HEK293 (cell line): ENCODE measurements around the gene PDE4D.

ENCODE experiments used
- GLIS1 ChIP-seq: fragments of 450-650 bp; formaldehyde crosslinking; IDR thresholded peaks from 2 replicates; pipeline ENCODE4 v1.5.1; 2016; ENCODE audit warnings: missing biosample characterization, missing genetic modification characterization
- IKZF3 ChIP-seq: fragments of 450-650 bp; IDR thresholded peaks from 2 replicates; pipeline ENCODE4 v1.5.0; 2018; ENCODE audit warnings: missing biosample characterization, mild to moderate bottlenecking, missing genetic modification characterization, moderate library complexity
- KLF8 ChIP-seq: fragments of 450-650 bp; formaldehyde crosslinking; IDR thresholded peaks from 2 replicates; pipeline ENCODE4 v1.5.1; 2016; ENCODE audit warnings: missing biosample characterization, missing genetic modification characterization
- MZF1 ChIP-seq: fragments of 450-650 bp; formaldehyde crosslinking; IDR thresholded peaks from 2 replicates; pipeline ENCODE4 v1.5.1; 2017; ENCODE audit warnings: missing biosample characterization, missing genetic modification characterization, borderline replicate concordance
- PATZ1 ChIP-seq: fragments of 450-650 bp; formaldehyde crosslinking; IDR thresholded peaks from 2 replicates; pipeline ENCODE4 v1.5.1; 2016; ENCODE audit warnings: missing biosample characterization, missing genetic modification characterization
- WT1 ChIP-seq: fragments of 450-650 bp; formaldehyde crosslinking; IDR thresholded peaks from 2 replicates; pipeline ENCODE4 v1.5.1; 2016; ENCODE audit warnings: missing biosample characterization, missing genetic modification characterization
- ZBTB17 ChIP-seq: fragments of 450-650 bp; formaldehyde crosslinking; IDR thresholded peaks from 2 replicates; pipeline ENCODE4 v1.5.1; 2016; ENCODE audit warnings: missing biosample characterization, missing genetic modification characterization
- ZBTB21 ChIP-seq: fragments of 450-650 bp; formaldehyde crosslinking; IDR thresholded peaks from 2 replicates; pipeline ENCODE4 v1.5.1; 2017; ENCODE audit warnings: missing biosample characterization, missing genetic modification characterization
- ZBTB48 ChIP-seq: fragments of 450-650 bp; formaldehyde crosslinking; IDR thresholded peaks from 2 replicates; pipeline ENCODE4 v1.5.1; 2016; ENCODE audit warnings: missing biosample characterization, missing genetic modification characterization
- ZBTB8A ChIP-seq: fragments of 450-650 bp; formaldehyde crosslinking; IDR thresholded peaks from 2 replicates; pipeline ENCODE4 v1.5.1; 2016; ENCODE audit warnings: missing biosample characterization, missing genetic modification characterization
- ZEB2 ChIP-seq: fragments of 450-650 bp; formaldehyde crosslinking; IDR thresholded peaks from 2 replicates; pipeline ENCODE4 v1.5.1; 2016; ENCODE audit warnings: missing biosample characterization, missing genetic modification characterization
- ZNF157 ChIP-seq: fragments of 450-650 bp; formaldehyde crosslinking; IDR thresholded peaks from 2 replicates; pipeline ENCODE4 v1.5.1; 2016; ENCODE audit warnings: missing biosample characterization, missing genetic modification characterization
- ZNF184 ChIP-seq: fragments of 450-650 bp; IDR thresholded peaks from 2 replicates; pipeline ENCODE4 v1.5.1; 2018; ENCODE audit warnings: missing biosample characterization, mild to moderate bottlenecking, missing genetic modification characterization
- ZNF2 ChIP-seq: fragments of 450-650 bp; formaldehyde crosslinking; IDR thresholded peaks from 2 replicates; pipeline ENCODE4 v1.5.1; 2016; ENCODE audit warnings: missing biosample characterization, missing genetic modification characterization
- ZNF23 ChIP-seq: fragments of 450-650 bp; formaldehyde crosslinking; IDR thresholded peaks from 2 replicates; pipeline ENCODE4 v1.5.1; 2016; ENCODE audit warnings: missing biosample characterization, missing genetic modification characterization, borderline replicate concordance
- ZNF341 ChIP-seq: fragments of 450-650 bp; formaldehyde crosslinking; IDR thresholded peaks from 2 replicates; pipeline ENCODE4; 2016; ENCODE audit warnings: low read depth, missing biosample characterization, missing genetic modification characterization
- ZNF354C ChIP-seq: fragments of 450-650 bp; formaldehyde crosslinking; IDR thresholded peaks from 2 replicates; pipeline ENCODE4 v1.5.1; 2016; ENCODE audit warnings: missing biosample characterization, missing genetic modification characterization, low read depth, borderline replicate concordance
- ZNF560 ChIP-seq: fragments of 450-650 bp; formaldehyde crosslinking; IDR thresholded peaks from 2 replicates; pipeline ENCODE4 v1.5.1; 2017; ENCODE audit warnings: missing biosample characterization, missing genetic modification characterization, borderline replicate concordance
- ZNF561 ChIP-seq: fragments of 450-650 bp; IDR thresholded peaks from 2 replicates; pipeline ENCODE4 v1.5.1; 2018; ENCODE audit warnings: missing biosample characterization, missing genetic modification characterization, borderline replicate concordance
- ZNF629 ChIP-seq: fragments of 450-650 bp; formaldehyde crosslinking; IDR thresholded peaks from 2 replicates; pipeline ENCODE4 v1.5.1; 2017; ENCODE audit warnings: missing biosample characterization, missing genetic modification characterization
- ZNF747 ChIP-seq: fragments of 450-650 bp; formaldehyde crosslinking; IDR thresholded peaks from 2 replicates; pipeline ENCODE4 v1.5.1; 2016; ENCODE audit warnings: missing biosample characterization, missing genetic modification characterization
- ZNF843 ChIP-seq: fragments of 450-650 bp; formaldehyde crosslinking; IDR thresholded peaks from 2 replicates; pipeline ENCODE4 v1.5.1; 2016; ENCODE audit warnings: missing biosample characterization, missing genetic modification characterization
- ZSCAN30 ChIP-seq: fragments of 450-650 bp; IDR thresholded peaks from 2 replicates; pipeline ENCODE4 v1.5.1; 2018; ENCODE audit warnings: missing biosample characterization, mild to moderate bottlenecking, missing genetic modification characterization, moderate library complexity
- ZXDB ChIP-seq: fragments of 450-650 bp; formaldehyde crosslinking; IDR thresholded peaks from 2 replicates; pipeline ENCODE4 v1.5.1; 2016; ENCODE audit warnings: missing biosample characterization, missing genetic modification characterization
- TF ChIP-seq, protein P1 (sequence below): fragments of 450-650 bp; formaldehyde crosslinking; IDR thresholded peaks from 2 replicates; pipeline ENCODE4 v1.5.1; 2016; ENCODE audit warnings: missing biosample characterization, missing genetic modification characterization, borderline replicate concordance
- TF ChIP-seq, protein P2 (sequence below): fragments of 450-650 bp; formaldehyde crosslinking; IDR thresholded peaks from 2 replicates; pipeline ENCODE4 v1.5.1; 2016; ENCODE audit warnings: missing biosample characterization, missing genetic modification characterization, low read depth
- TF ChIP-seq, protein P3 (sequence below): fragments of 450-650 bp; formaldehyde crosslinking; IDR thresholded peaks from 2 replicates; pipeline ENCODE4 v1.5.1; 2016; ENCODE audit warnings: missing biosample characterization, missing genetic modification characterization

PDE4D gene

GRCh38 chr5:59745415-59745863, 148.1 kb downstream of the PDE4D start (continued):
- peak; percentile 88 for TF ChIP-seq IKZF3 (tag by site-specific recombination)
- TF ChIP-seq, protein P1, sequence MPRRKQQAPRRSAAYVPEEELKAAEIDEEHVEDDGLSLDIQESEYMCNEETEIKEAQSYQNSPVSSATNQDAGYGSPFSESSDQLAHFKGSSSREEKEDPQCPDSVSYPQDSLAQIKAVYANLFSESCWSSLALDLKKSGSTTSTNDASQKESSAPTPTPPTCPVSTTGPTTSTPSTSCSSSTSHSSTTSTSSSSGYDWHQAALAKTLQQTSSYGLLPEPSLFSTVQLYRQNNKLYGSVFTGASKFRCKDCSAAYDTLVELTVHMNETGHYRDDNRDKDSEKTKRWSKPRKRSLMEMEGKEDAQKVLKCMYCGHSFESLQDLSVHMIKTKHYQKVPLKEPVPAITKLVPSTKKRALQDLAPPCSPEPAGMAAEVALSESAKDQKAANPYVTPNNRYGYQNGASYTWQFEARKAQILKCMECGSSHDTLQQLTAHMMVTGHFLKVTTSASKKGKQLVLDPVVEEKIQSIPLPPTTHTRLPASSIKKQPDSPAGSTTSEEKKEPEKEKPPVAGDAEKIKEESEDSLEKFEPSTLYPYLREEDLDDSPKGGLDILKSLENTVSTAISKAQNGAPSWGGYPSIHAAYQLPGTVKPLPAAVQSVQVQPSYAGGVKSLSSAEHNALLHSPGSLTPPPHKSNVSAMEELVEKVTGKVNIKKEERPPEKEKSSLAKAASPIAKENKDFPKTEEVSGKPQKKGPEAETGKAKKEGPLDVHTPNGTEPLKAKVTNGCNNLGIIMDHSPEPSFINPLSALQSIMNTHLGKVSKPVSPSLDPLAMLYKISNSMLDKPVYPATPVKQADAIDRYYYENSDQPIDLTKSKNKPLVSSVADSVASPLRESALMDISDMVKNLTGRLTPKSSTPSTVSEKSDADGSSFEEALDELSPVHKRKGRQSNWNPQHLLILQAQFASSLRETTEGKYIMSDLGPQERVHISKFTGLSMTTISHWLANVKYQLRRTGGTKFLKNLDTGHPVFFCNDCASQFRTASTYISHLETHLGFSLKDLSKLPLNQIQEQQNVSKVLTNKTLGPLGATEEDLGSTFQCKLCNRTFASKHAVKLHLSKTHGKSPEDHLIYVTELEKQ (tag by site-specific recombination) = peak; percentile 77; the same call in 1 of the 2 replicates
- TF ChIP-seq ZNF560 = no peak
- peak; percentile 46; the same call in 1 of the 2 replicates for TF ChIP-seq ZNF341 (tag by site-specific recombination)
- TF ChIP-seq WT1 = peak; percentile 52; the same call in 1 of the 2 replicates
- 0 out of 2 replicates have a peak, but pooled peaks have one; percentile 21 for TF ChIP-seq PATZ1 (tag by site-specific recombination)
- TF ChIP-seq ZBTB8A = peak; percentile 62; the same call in 1 of the 2 replicates
- peak; percentile 84 for TF ChIP-seq ZNF2 (tag by site-specific recombination)
- TF ChIP-seq ZXDB = peak; percentile 82; the same call in 1 of the 2 replicates
- TF ChIP-seq, protein P2, sequence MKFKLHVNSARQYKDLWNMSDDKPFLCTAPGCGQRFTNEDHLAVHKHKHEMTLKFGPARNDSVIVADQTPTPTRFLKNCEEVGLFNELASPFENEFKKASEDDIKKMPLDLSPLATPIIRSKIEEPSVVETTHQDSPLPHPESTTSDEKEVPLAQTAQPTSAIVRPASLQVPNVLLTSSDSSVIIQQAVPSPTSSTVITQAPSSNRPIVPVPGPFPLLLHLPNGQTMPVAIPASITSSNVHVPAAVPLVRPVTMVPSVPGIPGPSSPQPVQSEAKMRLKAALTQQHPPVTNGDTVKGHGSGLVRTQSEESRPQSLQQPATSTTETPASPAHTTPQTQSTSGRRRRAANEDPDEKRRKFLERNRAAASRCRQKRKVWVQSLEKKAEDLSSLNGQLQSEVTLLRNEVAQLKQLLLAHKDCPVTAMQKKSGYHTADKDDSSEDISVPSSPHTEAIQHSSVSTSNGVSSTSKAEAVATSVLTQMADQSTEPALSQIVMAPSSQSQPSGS = peak; percentile 51; the same call in 1 of the 2 replicates
- TF ChIP-seq ZBTB17 (tag by site-specific recombination) = peak; percentile 81
- no peak for TF ChIP-seq ZBTB48 (tag by site-specific recombination)
- TF ChIP-seq, protein P3, sequence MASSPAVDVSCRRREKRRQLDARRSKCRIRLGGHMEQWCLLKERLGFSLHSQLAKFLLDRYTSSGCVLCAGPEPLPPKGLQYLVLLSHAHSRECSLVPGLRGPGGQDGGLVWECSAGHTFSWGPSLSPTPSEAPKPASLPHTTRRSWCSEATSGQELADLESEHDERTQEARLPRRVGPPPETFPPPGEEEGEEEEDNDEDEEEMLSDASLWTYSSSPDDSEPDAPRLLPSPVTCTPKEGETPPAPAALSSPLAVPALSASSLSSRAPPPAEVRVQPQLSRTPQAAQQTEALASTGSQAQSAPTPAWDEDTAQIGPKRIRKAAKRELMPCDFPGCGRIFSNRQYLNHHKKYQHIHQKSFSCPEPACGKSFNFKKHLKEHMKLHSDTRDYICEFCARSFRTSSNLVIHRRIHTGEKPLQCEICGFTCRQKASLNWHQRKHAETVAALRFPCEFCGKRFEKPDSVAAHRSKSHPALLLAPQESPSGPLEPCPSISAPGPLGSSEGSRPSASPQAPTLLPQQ (tag by site-specific recombination) = 0 out of 2 replicates have a peak, but pooled peaks have one; percentile 17
- peak; percentile 18; the same call in 1 of the 2 replicates for TF ChIP-seq MZF1
- no peak for TF ChIP-seq ZNF157 (tag by site-specific recombination)
- 0 out of 2 replicates have a peak, but pooled peaks have one; percentile 35 for TF ChIP-seq ZSCAN30 (tag by site-specific recombination)
- no peak for TF ChIP-seq GLIS1 (tag by site-specific recombination)
- 0 out of 2 replicates have a peak, but pooled peaks have one; percentile 17 for TF ChIP-seq KLF8 (tag by site-specific recombination)
- TF ChIP-seq ZBTB21 (tag by site-specific recombination) = peak; percentile 83
- no peak for TF ChIP-seq ZNF747 (tag by site-specific recombination)
- TF ChIP-seq ZNF23 = no peak
- 0 out of 2 replicates have a peak, but pooled peaks have one; percentile 20 for TF ChIP-seq ZNF184 (tag by site-specific recombination)
- peak; percentile 78 for TF ChIP-seq ZNF561
- TF ChIP-seq ZNF354C = no peak
- TF ChIP-seq ZNF629 = peak; percentile 95
- TF ChIP-seq ZNF843 (tag by site-specific recombination) = peak; percentile 94
- TF ChIP-seq ZEB2 (tag by site-specific recombination) = peak; percentile 69
- TF ChIP-seq, all 188 proteins: peak for 42
